GM18858 (cell line): ENCODE results near the gene EML2.
A peak's percentile ranks its signal among the peaks of the same experiment; 100 is the strongest.

Experiments used
- ATAC-seq: cut with Tn5 transposase; IDR thresholded peaks from one replicate; pipeline ENCODE4 v1.9.1; 2021; ENCODE audit not compliant: unreplicated experiment

The EML2 gene

DNA sequence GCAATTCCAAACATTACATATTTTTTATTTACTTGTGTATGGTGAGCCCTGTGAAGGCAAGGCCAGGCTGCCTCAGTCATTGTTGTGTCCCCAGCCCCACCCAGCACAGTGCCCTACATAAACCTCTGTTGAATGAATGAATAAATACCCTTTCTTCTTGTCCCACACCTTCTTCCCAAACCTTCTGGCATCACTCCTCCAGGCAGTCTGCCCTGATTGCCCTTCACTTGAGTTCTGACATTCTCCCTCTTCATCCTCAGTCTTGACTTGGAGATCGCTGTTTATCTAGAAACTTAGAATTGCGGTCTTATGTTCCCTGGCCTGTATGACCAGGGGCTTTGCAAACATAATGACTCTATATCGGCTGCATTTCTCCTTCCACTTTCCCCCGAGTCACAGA lies 49.4 kb downstream of the EML2 start:
- no peak for ATAC-seq

DNA sequence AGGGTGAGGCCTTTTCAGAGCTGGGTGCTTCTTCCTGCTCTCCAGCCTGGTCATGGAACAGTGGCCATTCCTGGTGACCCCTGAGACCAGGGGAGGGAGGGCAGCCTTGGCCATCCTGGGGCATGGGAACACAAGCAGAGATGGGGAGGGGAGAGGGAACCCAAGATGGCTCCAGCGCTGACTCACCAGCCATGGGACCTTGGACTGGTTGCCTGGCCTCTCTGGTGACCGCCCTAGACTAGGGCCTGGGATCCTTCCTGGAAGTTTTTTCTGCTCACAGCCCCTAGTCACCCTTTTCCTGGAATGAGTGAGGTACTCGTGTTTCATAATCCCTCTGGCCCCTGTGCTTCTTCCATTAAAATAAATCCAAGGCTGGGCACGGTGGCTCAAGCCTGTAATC lies 51.3 kb downstream of the EML2 start:
- no peak for ATAC-seq

DNA sequence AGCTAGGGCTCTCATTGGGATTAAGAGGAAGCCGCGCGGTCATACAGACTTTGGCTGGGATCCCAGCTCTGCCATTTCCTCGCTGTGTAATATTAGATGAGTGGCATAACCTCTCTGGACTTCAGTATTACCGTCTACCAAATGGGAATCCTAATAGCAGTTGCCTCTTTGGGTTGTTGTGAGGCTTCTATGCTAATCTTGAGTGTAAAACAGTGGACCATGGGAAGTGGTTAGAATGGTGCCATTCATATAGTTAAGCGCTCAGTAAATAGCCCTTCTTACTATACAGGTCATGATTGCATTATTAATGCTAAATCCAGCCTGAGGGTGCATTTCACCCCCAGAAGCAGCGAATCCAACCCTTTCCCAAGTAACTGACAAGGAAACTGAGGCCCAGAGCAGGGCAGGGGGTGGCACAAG lies 54.0 kb downstream of the EML2 start:
- no peak for ATAC-seq

DNA sequence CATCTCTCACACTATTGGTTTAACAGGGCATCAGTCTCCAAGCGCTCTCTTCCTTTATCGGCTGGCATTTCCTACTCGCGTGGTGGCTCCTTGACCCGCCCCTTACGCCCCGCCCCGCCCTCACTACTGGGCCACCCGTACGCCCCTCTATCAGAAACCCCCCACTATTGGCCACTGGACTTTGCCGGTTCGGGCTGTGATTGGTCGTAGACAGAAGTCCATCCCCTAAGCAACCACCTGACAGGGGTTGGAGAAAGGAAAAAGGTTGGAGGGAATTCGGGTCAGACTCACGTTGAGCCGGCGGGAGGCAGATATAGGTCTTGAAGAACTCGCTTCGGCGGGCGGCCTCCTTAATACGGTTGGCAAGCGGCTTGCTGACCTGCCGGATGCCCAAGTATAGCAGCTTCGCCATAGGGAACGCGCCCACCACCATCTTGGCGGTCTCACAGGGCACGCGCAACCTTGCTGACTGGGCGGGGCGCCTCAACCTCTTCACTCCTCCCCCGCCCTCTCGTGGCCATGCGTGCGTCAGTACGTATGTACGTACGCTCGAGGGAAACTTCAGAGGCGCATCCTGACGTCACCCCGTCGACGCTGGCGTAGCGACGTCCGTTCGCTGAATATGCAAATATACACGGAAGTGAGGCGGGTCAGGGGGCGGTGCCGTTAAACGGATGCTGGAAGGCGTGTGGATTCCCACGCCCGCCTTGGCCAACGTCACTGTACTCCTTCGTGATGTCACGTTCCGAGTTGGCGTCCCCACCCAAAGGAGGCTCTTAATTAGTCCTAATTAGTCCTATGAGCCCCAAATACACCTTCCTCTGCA lies 54.7 kb downstream of the EML2 start, which contains the start of gene OPA3:
TSS of gene OPA3 (minus strand) at position 471 of the 826 bp plus-strand sequence. CDS start at position 433, 38 bp downstream.
- peak; percentile 88 for ATAC-seq

DNA sequence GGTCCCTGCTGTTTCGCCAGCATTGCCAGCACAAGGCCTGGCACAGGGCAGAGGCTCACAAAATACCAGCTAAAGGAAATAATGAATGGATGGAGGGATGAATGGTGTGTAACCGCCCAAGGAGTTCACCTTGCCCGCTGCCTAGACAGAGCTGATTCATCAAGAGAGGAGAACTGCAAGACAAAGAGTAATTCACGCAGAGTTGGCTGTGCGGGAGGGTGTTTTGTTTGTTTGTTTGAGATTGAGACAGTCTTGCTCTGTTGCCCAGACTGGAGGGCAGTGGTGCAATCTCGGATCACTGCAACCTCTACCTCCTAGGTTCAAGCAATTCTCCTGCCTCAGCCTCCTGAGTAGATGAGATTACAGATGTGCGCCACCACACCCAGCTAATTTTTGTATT lies 57.6 kb downstream of the EML2 start:
- no peak for ATAC-seq

DNA sequence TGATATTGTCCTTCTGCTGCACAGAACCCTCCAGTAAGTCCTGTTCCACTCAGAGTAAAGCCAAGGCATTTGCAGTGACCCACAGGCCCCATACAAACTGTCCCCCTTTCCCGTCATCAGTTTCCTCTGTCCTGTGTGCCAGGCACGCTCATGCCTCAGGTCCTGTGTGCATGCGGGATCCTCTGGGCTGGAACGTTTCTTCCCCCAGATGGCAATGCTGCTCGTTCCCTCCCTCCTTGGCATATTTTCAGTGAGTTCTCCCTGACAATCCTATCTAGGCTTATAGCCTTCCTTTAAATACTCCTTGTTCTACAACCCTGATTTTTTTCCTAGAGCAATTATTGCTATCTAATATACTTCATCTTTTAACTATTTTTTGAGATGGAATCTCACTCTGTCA lies 60.3 kb downstream of the EML2 start:
- ATAC-seq: no peak

DNA sequence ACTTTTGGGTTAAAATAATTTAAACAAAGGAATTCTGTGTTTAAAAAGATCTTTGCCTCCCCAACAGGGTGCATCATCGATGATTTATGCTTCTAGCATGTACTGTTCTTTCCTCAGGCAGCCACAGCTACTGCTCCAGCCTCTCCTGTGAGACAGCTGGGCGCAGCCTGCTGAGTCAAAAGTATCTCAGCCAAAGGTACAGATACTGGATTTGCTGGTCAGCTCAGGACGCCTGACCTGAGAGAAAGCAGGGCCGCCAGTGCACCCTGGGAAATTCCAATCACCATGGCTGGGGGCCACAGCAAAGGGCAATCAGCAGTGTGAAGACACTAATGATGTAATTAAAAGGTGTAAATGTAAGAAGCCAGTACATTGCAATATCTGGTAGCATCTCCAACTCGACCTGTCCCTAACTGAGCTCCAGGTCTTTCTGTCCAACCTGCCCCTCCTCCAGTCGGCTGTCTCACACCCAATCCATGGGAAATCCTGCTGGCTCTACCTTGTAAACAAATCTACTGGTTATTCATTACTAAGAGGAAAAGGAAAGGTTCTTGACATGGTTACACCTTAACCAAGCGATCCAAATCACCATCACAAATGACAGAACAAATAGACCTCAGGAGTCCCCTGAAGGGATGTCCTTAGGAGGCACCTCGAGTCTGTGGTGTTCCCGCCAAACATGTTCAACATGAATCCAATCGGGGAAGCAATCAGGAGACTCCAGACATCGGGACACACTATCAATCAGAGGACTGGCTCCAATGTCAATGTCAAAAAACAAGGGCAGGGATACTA lies 61.9 kb downstream of the EML2 start:
- no peak for ATAC-seq

DNA sequence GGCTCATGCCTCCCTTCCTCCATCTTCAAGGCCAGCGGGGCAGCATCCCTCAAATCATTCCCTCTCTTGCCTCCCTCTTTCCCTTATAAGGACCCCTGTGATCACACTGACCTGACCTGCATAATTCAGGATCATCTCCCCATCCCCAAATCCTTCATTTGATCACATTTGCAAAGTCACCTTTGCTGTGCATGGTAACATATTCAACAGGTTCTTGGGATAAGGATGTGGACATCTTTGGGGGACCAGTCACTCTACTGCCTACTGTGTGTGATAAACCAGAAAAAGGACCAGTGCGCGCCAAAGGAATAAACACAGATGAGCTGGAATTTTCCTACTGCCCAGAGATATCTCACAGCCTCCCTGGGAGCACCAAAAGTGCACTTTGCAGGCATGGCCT lies 62.5 kb downstream of the EML2 start:
- no peak for ATAC-seq

DNA sequence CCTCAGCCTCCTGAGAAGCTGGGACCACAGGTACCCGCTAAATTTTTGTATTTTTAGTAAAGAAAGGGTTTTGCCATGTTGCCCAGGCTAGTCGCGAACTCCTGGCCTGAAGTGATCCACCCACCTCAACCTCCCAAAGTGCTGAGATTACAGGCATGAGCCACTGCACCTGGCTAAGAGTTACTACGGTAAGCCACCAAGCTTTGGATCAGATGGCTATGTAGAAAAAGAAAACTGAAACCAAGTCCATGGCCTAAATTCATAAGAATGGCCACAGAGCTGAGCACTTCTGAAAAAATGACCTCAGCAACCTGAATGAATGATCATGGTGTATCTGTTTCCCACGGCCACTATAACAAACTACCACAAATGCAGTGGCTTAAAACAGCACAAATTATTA lies 64.0 kb downstream of the EML2 start:
- ATAC-seq: no peak

DNA sequence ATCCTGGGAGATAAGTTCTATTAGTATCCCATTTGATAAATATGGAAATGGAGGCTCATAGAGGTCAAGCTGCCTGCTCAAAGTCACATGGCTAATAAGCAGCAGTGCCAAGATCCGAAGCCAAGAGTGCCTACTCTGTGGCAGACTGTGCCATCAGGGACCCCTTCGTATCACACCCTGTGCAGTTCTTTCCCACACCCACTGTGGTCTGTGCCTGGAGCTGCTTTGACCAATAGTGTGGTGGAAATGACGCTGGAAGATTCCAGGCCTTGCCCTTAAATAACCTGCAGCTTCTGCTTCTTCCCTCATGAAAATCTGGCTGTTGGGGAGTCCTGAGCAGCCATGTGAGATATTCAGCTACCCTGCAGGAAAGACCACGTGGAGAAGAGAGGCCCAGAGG lies 64.7 kb downstream of the EML2 start:
- ATAC-seq: no peak

DNA sequence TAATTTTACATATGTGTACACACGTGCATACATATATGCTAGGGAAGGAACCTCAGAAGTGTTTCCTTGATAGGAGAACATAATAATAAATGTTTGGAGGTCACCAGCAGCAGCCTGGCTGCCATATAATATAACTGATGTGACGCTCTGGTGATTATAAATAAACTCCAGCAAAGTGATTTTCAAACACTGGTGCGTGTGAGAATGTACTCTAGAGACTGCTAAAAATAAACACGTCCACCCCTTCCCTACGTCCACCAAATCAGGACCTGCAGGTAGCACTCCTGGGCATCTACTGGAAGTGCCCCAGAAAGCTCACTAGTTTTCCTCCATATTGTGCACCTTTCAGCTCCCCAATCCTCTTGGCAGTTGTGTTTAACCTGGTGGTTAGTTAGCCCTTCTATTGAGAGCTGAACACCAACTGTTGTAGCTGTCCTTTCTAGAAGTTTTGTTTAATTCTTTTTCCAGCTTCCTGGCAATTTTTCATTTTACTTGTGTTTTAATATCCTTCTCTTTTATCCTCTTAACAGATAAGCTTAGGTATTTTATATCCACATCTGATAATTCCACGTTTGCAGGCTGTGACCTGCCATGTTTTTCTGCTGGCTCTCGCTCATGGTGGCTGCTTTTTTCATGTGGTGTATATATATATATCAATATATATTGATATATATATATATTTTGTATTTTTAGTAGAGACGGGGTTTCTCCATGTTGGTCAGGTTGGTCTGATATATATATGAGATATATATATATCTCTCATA lies 67.6 kb downstream of the EML2 start:
- ATAC-seq: no peak

DNA sequence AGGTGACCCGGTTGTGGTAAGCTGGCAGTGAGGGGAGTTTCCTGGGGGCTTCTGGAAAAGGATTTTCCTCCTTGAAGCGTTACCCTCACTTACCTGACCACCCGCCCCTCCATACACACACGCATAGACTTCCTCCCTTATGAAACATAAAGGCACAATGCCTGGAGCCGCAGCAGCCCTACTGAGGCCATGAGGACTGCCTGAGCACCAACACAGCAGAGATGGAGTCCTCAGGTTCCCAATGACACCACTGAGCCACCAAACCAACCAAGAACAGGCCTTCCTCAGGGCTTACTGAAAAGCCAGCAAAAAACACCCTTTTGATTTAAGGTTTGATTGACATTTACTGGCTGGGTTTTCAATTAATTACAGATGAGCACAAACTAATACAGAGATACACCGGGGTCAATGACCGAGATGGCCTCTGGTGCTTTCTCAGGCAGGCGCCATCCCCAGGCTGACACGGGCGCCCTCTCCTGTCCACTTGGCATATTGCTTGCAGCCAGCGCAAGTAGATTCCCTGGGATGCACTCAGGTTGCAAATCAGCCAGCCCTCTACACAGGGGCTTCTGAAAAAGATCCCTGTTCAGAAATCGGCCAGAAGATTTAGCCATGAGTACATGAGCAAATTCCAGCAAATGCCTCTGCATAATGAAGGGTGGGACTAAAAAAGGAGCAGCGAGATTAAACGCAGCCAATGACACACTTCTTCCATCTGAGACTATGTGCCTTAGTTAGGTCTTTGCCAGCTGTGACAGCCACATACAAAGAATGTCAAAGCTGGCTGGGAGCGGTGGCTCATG lies 69.4 kb downstream of the EML2 start:
- ATAC-seq: no peak

DNA sequence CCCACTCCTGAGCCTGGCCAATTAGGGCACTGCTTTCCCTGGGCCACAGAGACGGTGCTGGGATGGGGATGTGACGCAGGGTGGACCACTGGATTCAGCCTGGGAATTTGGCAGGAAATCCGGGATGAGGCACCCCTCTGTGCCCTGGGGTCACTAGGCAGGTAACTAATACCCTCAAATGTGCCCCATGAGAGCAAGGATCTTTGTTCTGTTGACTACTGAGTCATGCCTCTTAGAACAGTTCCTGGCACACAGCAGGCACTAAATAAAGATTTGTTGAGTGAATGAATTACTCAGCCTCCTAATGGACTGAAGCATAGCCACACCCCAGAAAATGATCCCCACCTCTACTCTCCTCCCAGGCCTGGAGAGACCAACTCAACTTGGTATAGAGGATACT lies 70.5 kb downstream of the EML2 start:
- no peak for ATAC-seq

DNA sequence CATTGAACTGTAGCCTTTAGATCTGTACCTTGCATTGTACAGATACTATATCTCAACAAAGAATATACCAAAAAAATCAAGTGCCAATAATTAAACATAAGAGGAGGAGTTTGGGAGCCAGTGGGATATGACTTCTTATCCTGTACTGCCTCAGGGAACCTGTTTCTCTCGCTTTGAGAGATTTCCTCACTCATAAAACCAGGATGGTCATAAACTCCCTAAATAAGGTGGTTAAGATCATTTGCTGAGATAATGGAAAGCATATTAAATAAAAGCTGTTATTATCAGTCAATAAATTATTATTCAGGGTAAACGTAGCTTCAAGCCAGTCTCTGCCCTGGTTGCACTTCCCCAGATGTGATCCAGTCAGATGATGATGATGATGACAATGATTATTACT lies 71.6 kb downstream of the EML2 start:
- ATAC-seq: no peak

DNA sequence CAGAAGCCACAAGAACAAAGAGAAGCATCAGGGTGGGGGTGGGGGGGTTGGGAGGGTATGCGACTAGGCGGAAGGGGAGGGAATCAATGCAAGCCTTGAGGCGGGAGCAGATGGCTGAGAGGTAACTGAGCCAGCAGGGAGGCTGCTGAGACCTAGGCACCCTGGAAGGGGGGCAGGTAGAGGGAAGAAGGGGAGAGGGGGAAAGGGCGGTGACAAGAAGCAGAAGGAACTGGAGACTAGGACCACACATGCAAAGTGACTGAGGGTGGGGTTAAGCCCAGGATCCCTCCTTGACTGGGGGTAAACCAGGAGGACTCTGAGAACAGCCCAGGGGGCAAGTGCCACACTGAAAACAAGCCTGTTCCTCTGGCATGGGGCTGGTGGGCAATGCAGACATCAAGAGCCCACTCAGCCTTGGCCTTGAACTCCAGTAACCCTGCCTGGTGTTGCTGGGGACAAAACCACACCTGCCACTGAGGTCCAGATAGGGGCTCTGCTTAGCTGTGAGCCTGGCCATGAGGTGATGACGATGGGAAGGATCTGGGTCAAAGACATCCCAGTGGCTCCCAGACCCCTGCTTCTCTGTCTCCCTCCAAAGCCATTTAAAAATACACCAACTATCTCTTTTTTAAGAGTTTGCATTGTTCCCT lies 74.9 kb downstream of the EML2 start:
- ATAC-seq: no peak

DNA sequence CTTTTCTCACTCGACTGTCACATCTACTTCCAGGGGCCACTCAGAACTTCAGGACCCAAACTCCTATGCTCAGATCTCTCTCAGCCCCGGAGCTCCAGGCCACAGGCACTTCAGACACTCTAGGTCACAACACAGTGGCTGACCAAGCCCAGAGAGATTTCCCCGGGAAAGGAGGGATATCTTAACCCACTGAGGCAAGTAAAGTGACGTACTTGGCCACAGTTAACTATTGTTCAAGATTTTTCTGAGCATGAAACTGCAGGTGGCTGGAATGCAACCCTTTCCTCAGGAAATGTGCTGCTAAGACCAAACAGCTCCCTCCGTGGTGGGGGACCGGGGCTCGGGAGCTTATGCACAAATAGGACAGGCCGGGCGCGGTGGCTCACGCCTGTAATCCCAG lies 78.5 kb downstream of the EML2 start:
- ATAC-seq: no peak

DNA sequence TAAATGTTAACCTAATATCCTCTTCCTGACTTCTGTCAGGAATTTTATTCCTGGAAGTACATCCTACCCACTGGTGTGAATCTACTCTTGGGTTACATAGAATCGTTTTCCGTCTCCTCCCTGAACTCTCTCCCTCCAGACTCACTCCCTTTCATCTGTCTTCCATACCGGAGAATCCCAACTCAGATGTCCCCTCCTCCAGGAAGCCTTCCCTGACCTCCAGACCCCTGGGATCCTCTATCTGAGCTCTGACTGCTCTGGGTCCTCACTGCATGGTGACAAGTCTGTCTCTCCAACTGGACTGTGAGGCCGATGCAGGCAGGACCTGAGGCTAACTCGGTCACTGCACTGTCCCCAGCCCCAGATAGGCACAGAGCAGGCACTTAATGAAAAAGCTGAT lies 79.2 kb downstream of the EML2 start:
- ATAC-seq: no peak
